ENCODE data around the gene TICAM1. TPM values are rescaled to one million over a fixed set of nuclear protein-coding genes. Genes with fewer than 3 reads are reported as not detected.
"Not testable (repeated sequence)": the region's sequence is repeated elsewhere in the genome, so short reads cannot be mapped to it uniquely, and the experiment has no call there.

TICAM1 gene
- total and polyA plus RNA-seq, 4 donors: 2.1 to 8.6 (median 5.5) TPM

- H3K27ac ChIP-seq (ENCODE audit: low read depth in 1 of 2, low read length in 2 of 2); H3K27me3 ChIP-seq (ENCODE audit: control insufficient read depth in 4 of 4, insufficient read depth in 4 of 4, low read length in 3 of 4); DNase-seq (ENCODE audit: low spot score); H3K4me3 ChIP-seq (ENCODE audit: low read depth in 1 of 3, low read length in 3 of 3); H3K4me1 ChIP-seq (ENCODE audit: control insufficient read depth in 4 of 4, insufficient read depth in 4 of 4, low read length in 3 of 4); H3K9me3 ChIP-seq (ENCODE audit: control insufficient read depth in 4 of 4, low read length in 3 of 4); H3K9ac ChIP-seq (ENCODE audit: low read depth in 1 of 2, low read length in 2 of 2): not testable (repeated sequence)
- peaks cover 12 to 30% (median 15%) of the 10 kb centered on the region in 4 donors for H3K36me3 ChIP-seq (ENCODE audit: control insufficient read depth in 4 of 4, insufficient read depth in 3 of 4, low read depth in 1 of 4, low read length in 3 of 4)
- WGBS: 95% methylated on average over 12 of the region's 12 CpGs
These were observed 25.0 kb upstream of the TICAM1 start for GRCh38 chr19:4856468-4856867.

- not testable (repeated sequence) for H3K4me1 ChIP-seq (ENCODE audit: control insufficient read depth in 4 of 4, insufficient read depth in 4 of 4, low read length in 3 of 4); H3K27ac ChIP-seq (ENCODE audit: low read depth in 1 of 2, low read length in 2 of 2); DNase-seq (ENCODE audit: low spot score); H3K9ac ChIP-seq (ENCODE audit: low read depth in 1 of 2, low read length in 2 of 2); H3K27me3 ChIP-seq (ENCODE audit: control insufficient read depth in 4 of 4, insufficient read depth in 4 of 4, low read length in 3 of 4); H3K9me3 ChIP-seq (ENCODE audit: control insufficient read depth in 4 of 4, low read length in 3 of 4); H3K4me3 ChIP-seq (ENCODE audit: low read depth in 1 of 3, low read length in 3 of 3)
- H3K36me3 ChIP-seq (ENCODE audit: control insufficient read depth in 4 of 4, insufficient read depth in 3 of 4, low read depth in 1 of 4, low read length in 3 of 4): peaks cover 5 to 21% (median 8%) of the 10 kb centered on the region in 4 donors
- WGBS: 97% methylated on average over 8 of the region's 8 CpGs
These were observed 22.0 kb upstream of the TICAM1 start for GRCh38 chr19:4853506-4853905.

- WGBS: 90% methylated on average over 6 of the region's 6 CpGs
- TF ChIP-seq REST (IDR thresholded peaks at IDR 0.05): no peak
- TF ChIP-seq FOXA2 (IDR thresholded peaks at IDR 0.05): no peak
- TF ChIP-seq GABPA (IDR thresholded peaks at IDR 0.05 in 1 of 2, conservative IDR thresholded peaks at IDR 0.05 in 1 of 2): no peak
- no peak for TF ChIP-seq ZBTB33 (IDR thresholded peaks at IDR 0.05)
- no peak for TF ChIP-seq YY1 (IDR thresholded peaks at IDR 0.05)
- TF ChIP-seq JUND (IDR thresholded peaks at IDR 0.05): no peak
- no peak for TF ChIP-seq HNF4G (IDR thresholded peaks at IDR 0.05)
- TF ChIP-seq RAD21 (IDR thresholded peaks at IDR 0.05): no peak
- TF ChIP-seq RXRA (IDR thresholded peaks at IDR 0.05): no peak
- TF ChIP-seq EGR1 (IDR thresholded peaks at IDR 0.05; ENCODE audit: low read depth in 2 of 2): no peak
- no peak for TF ChIP-seq TAF1 (conservative IDR thresholded peaks at IDR 0.05)
- no peak for TF ChIP-seq NR2F2 (IDR thresholded peaks at IDR 0.05)
- no peak for TF ChIP-seq FOXA1 (IDR thresholded peaks at IDR 0.05)
- TF ChIP-seq MAX (IDR thresholded peaks at IDR 0.05): no peak
- TF ChIP-seq ATF3 (IDR thresholded peaks at IDR 0.05): no peak
- no peak for TF ChIP-seq SP1 (IDR thresholded peaks at IDR 0.05)
- no peak for DNase-seq (ENCODE audit: low spot score)
- peaks cover 7 to 24% (median 9%) of the 10 kb centered on the region in 4 donors for H3K36me3 ChIP-seq (ENCODE audit: control insufficient read depth in 4 of 4, insufficient read depth in 3 of 4, low read depth in 1 of 4, low read length in 3 of 4)
- no peak overlapping the region for H3K4me3 ChIP-seq (ENCODE audit: low read depth in 1 of 3, low read length in 3 of 3)
- no peaks in the 10 kb centered on the region for H3K27me3 ChIP-seq (ENCODE audit: control insufficient read depth in 4 of 4, insufficient read depth in 4 of 4, low read length in 3 of 4)
- no peak overlapping the region for H3K9ac ChIP-seq (ENCODE audit: low read depth in 1 of 2, low read length in 2 of 2)
- H3K27ac ChIP-seq (ENCODE audit: low read depth in 1 of 2, low read length in 2 of 2): no peak overlapping the region
- no peaks in the 10 kb centered on the region for H3K9me3 ChIP-seq (ENCODE audit: control insufficient read depth in 4 of 4, low read length in 3 of 4)
- peaks cover 0 to 3% (median 1%) of the 10 kb centered on the region in 4 donors for H3K4me1 ChIP-seq (ENCODE audit: control insufficient read depth in 4 of 4, insufficient read depth in 4 of 4, low read length in 3 of 4)
These were observed 21.0 kb upstream of the TICAM1 start for GRCh38 chr19:4852484-4852883.

All from liver (tissue), 9 donors.